ENCODE measurements around the gene C19orf85.
A peak's percentile ranks its signal among the peaks of the same experiment; 100 is the strongest.
"Not testable (repeated sequence)": the region's sequence is repeated elsewhere in the genome, so short reads cannot be mapped to it uniquely, and the experiment has no call there.

Gene C19orf85

GRCh38 chr19:55423225-55424005 is 41.1 kb downstream of the C19orf85 start:
- no peaks in the 10 kb centered on the region for H3K79me2 ChIP-seq
- H3K4me1 ChIP-seq, result no peaks in the 10 kb centered on the region
- H3K9me3 ChIP-seq (ENCODE audit: control insufficient read depth, low read length), result no peaks in the 10 kb centered on the region
- H3K4me3 ChIP-seq (ENCODE audit: low read depth, low read length), result no peak overlapping the region
- no peak overlapping the region for H2AFZ ChIP-seq
- H3K27me3 ChIP-seq (ENCODE audit: control insufficient read depth, insufficient read depth, low read length), result no peaks in the 10 kb centered on the region
- H3K4me2 ChIP-seq (ENCODE audit: low read length), result no peak overlapping the region
- TF ChIP-seq CTCF (IDR thresholded peaks at IDR 0.05), result no peak
- H3K36me3 ChIP-seq (ENCODE audit: control insufficient read depth, insufficient read depth, low read length), result no peaks in the 10 kb centered on the region
- H3K27ac ChIP-seq, result no peak overlapping the region
- no peak overlapping the region for H3K9ac ChIP-seq

- H2AFZ ChIP-seq; H3K27me3 ChIP-seq (ENCODE audit: control insufficient read depth, insufficient read depth, low read length); H3K9me3 ChIP-seq (ENCODE audit: control insufficient read depth, low read length); H3K36me3 ChIP-seq (ENCODE audit: control insufficient read depth, insufficient read depth, low read length); H3K4me3 ChIP-seq (ENCODE audit: low read depth, low read length); H3K4me1 ChIP-seq; H3K27ac ChIP-seq; H3K79me2 ChIP-seq; H3K9ac ChIP-seq; H3K4me2 ChIP-seq (ENCODE audit: low read length): not testable (repeated sequence)
Measured at GRCh38 chr19:55421281-55421680, 43.3 kb downstream of the C19orf85 start.

- Histone ChIP-seq H3K4me3 (ENCODE audit: low read depth, low read length) (no peak overlapping the region), H3K79me2 (no peaks in the 10 kb centered on the region), H3K27me3 (ENCODE audit: control insufficient read depth, insufficient read depth, low read length) (no peaks in the 10 kb centered on the region), H3K27ac (no peak overlapping the region), H3K36me3 (ENCODE audit: control insufficient read depth, insufficient read depth, low read length) (no peaks in the 10 kb centered on the region), H3K9ac (no peak overlapping the region), H3K4me1 (no peaks in the 10 kb centered on the region), H3K9me3 (ENCODE audit: control insufficient read depth, low read length) (no peaks in the 10 kb centered on the region), H3K4me2 (ENCODE audit: low read length) (no peak overlapping the region), H2AFZ (no peak overlapping the region)
- no peak for TF ChIP-seq CTCF (IDR thresholded peaks at IDR 0.05)
Measured at GRCh38 chr19:55419624-55420236, 44.8 kb downstream of the C19orf85 start.

- H3K4me1 ChIP-seq, result no peaks in the 10 kb centered on the region
- H3K27ac ChIP-seq, result no peak overlapping the region
Measured at GRCh38 chr19:55419103-55419502, 45.4 kb downstream of the C19orf85 start.

GRCh38 chr19:55418185-55418584 is 46.4 kb downstream of the C19orf85 start:
- no peak overlapping the region for H3K27ac ChIP-seq
- H3K4me2 ChIP-seq (ENCODE audit: low read length), result no peak overlapping the region
- no peaks in the 10 kb centered on the region for H3K4me1 ChIP-seq
- H3K9ac ChIP-seq, result no peak overlapping the region
- peak; percentile 75 for TF ChIP-seq CTCF (IDR thresholded peaks at IDR 0.05)
- no peaks in the 10 kb centered on the region for H3K9me3 ChIP-seq (ENCODE audit: control insufficient read depth, low read length)
- no peak overlapping the region for H2AFZ ChIP-seq
- H3K27me3 ChIP-seq (ENCODE audit: control insufficient read depth, insufficient read depth, low read length), result no peaks in the 10 kb centered on the region
- no peaks in the 10 kb centered on the region for H3K79me2 ChIP-seq
- H3K4me3 ChIP-seq (ENCODE audit: low read depth, low read length), result no peak overlapping the region
- H3K36me3 ChIP-seq (ENCODE audit: control insufficient read depth, insufficient read depth, low read length), result no peaks in the 10 kb centered on the region

More at GRCh38 chr19:55419103-55419502, 45.4 kb downstream of the C19orf85 start:
- H3K79me2 ChIP-seq, result no peaks in the 10 kb centered on the region
- no peak overlapping the region for H3K4me2 ChIP-seq (ENCODE audit: low read length)
- no peak overlapping the region for H3K9ac ChIP-seq
- no peaks in the 10 kb centered on the region for H3K9me3 ChIP-seq (ENCODE audit: control insufficient read depth, low read length)
- no peaks in the 10 kb centered on the region for H3K36me3 ChIP-seq (ENCODE audit: control insufficient read depth, insufficient read depth, low read length)
- H3K27me3 ChIP-seq (ENCODE audit: control insufficient read depth, insufficient read depth, low read length), result no peaks in the 10 kb centered on the region
- no peak overlapping the region for H3K4me3 ChIP-seq (ENCODE audit: low read depth, low read length)
- H2AFZ ChIP-seq, result no peak overlapping the region
- TF ChIP-seq CTCF (IDR thresholded peaks at IDR 0.05), result no peak
